HCT116 (cell line): ENCODE results near the gene PKD2L2. TPM values are rescaled to one million over a fixed set of nuclear protein-coding genes. Genes with fewer than 3 reads are reported as not detected.

ENCODE experiments used
- ATAC-seq: fragments of 200-7000 bp; cut with Tn5 transposase; 2 replicates; pipeline ENCODE4 v1.9.1; 2020; ENCODE audit warnings: mild to moderate bottlenecking, moderate library complexity
- BruUV-seq: library from RNA; stranded (reverse); fragments of 400-500 nt; replicated peaks from 2 replicates; lab custom pipeline; 2021; lab: Mats Ljungman, UMichigan
- CTCF ChIA-PET: fragments of 300-600 bp; sonication (Branson Sonifier 250); formaldehyde crosslinking; loops from one replicate; lab custom pipeline; 2021; ENCODE audit warnings: antibody characterized with exemption; lab: Charles Lee
- POLR2A ChIA-PET: fragments of 300-600, 350-600 bp; sonication (Branson Sonifier 250); formaldehyde crosslinking; loops from one replicate; lab custom pipeline; 2021; ENCODE audit warnings: antibody characterized with exemption; lab: Charles Lee
- RAD21 ChIA-PET, 2 experiments: fragments of 300-600 bp; sonication (Branson Sonifier 250); formaldehyde crosslinking; loops; one replicate each; lab custom pipeline; 2023; ENCODE audit warnings: low total read pairs in 2 of 2; ENCODE audit not compliant: uncharacterized antibody in 2 of 2, unreplicated experiment in 2 of 2, low non-redundant PET in 1 of 2; lab: Charles Lee
- DNase-seq: peaks from one replicate; pipeline ENCODE4 v3.0.0-alpha.2; 2010; ENCODE audit warnings: low read depth, low spot score
- H2AFZ ChIP-seq: fragments of 200-600 bp; shearing (Covaris generic), sonication (generic); 2 replicates; pipeline ENCODE4 v1.6.1; 2017; ENCODE audit warnings: low read depth, mixed run types, mixed read lengths, antibody characterized with exemption, low read length; ENCODE audit not compliant: poor library complexity, severe bottlenecking
- H3K27ac ChIP-seq: 2 replicates; pipeline ENCODE4 v1.5.1; 2012; ENCODE audit warnings: low read depth, low read length
- H3K27me3 ChIP-seq: fragments of 200-600 bp; sonication (generic); 2 replicates; pipeline ENCODE4 v1.6.1; 2016; ENCODE audit warnings: mixed run types, low read length, mixed read lengths; ENCODE audit not compliant: insufficient read depth
- H3K36me3 ChIP-seq, 2 experiments: fragments of 200-500 bp in 1 of 2; fragments of 200-600 bp in 1 of 2; sonication (Bioruptor generic) in 1 of 2; sonication (generic) in 1 of 2; 2 replicates each; pipeline versions ENCODE4 v1.5.1 to v1.6.1; 2014 to 2016; ENCODE audit warnings: low read length in 2 of 2, inconsistent platforms in 1 of 2, mixed read lengths in 1 of 2, mixed run types in 1 of 2; ENCODE audit not compliant: insufficient read depth in 2 of 2, control insufficient read depth in 1 of 2
- H3K4me1 ChIP-seq, 2 experiments: fragments of 200-600 bp in 1 of 2; sonication (generic) in 1 of 2; 2 replicates each; pipeline versions ENCODE4 v1.5.1 to v1.6.1; 2012 to 2017; ENCODE audit warnings: low read length in 2 of 2, inconsistent platforms in 1 of 2, mild to moderate bottlenecking in 1 of 2, mixed read lengths in 1 of 2, mixed run types in 1 of 2, moderate library complexity in 1 of 2; ENCODE audit not compliant: insufficient read depth in 2 of 2, control insufficient read depth in 1 of 2
- H3K4me2 ChIP-seq: fragments of 200-600 bp; sonication (generic); 2 replicates; pipeline ENCODE4 v1.6.1; 2017; ENCODE audit warnings: mixed run types, low read length, mixed read lengths
- H3K4me3 ChIP-seq, 2 experiments: fragments of 200-600 bp in 1 of 2; sonication (generic) in 1 of 2; replicated peaks in 1 of 2; 2 replicates each; pipeline ENCODE4 v1.5.1; 2011 to 2016; ENCODE audit warnings: low read length in 2 of 2, control low read depth in 1 of 2, low read depth in 1 of 2, mild to moderate bottlenecking in 1 of 2, mixed read lengths in 1 of 2, mixed run types in 1 of 2
- H3K79me2 ChIP-seq: fragments of 200-600 bp; sonication (generic); 2 replicates; pipeline ENCODE4 v1.6.1; 2017; ENCODE audit warnings: mild to moderate bottlenecking, mixed run types, low read length, moderate library complexity, mixed read lengths; ENCODE audit not compliant: insufficient read depth
- H3K9ac ChIP-seq: fragments of 200-600 bp; sonication (generic); 2 replicates; pipeline ENCODE4 v1.6.1; 2016; ENCODE audit warnings: low read length, mixed read lengths
- H3K9me2 ChIP-seq: fragments of 200-600 bp; sonication (generic), shearing (Covaris generic); 2 replicates; pipeline ENCODE4 v1.6.1; 2017; ENCODE audit warnings: mixed run types, mild to moderate bottlenecking, moderate library complexity; ENCODE audit not compliant: insufficient read depth
- H3K9me3 ChIP-seq, 2 experiments: fragments of 200-500 bp in 1 of 2; fragments of 200-600 bp in 1 of 2; sonication (Bioruptor generic) in 1 of 2; sonication (generic) in 1 of 2; 2 replicates each; pipeline ENCODE4 v1.6.1; 2014 to 2017; ENCODE audit warnings: low read length in 2 of 2, mixed read lengths in 2 of 2, inconsistent platforms in 1 of 2, low read depth in 1 of 2, mild to moderate bottlenecking in 1 of 2, mixed run types in 1 of 2, moderate library complexity in 1 of 2; ENCODE audit not compliant: control insufficient read depth in 1 of 2, insufficient read depth in 1 of 2
- H4K20me1 ChIP-seq: fragments of 200-600 bp; sonication (generic), shearing (Covaris generic); 2 replicates; pipeline ENCODE4 v1.6.1; 2017; ENCODE audit warnings: mixed run types, mild to moderate bottlenecking, moderate library complexity; ENCODE audit not compliant: insufficient read depth
- REST ChIP-seq: IDR thresholded peaks from 2 replicates; pipeline ENCODE4 v1.6.1; 2012; ENCODE audit warnings: low read depth
- SRF ChIP-seq: IDR thresholded peaks from 2 replicates; pipeline ENCODE4 v1.6.1; 2012; ENCODE audit warnings: low read depth
- TCF7L2 ChIP-seq: IDR thresholded peaks from 2 replicates; pipeline ENCODE4 v1.7.0; 2011; ENCODE audit warnings: borderline replicate concordance, inconsistent platforms; ENCODE audit not compliant: insufficient read depth, insufficient read length; ENCODE audit errors: extremely low read depth
- intact Hi-C: fragments of 100-400 bp; cut with micrococcal nuclease; formaldehyde crosslinking; loops from 2 replicates; pipeline ENCODE4 v1.10.0; 2022
- total RNA-seq: library from RNA; stranded (reverse); gene quantifications from one replicate; pipeline ENCODE4 v1.2.1, GENCODE V29; 2021; ENCODE audit not compliant: unreplicated experiment

PKD2L2 gene
- total RNA-seq, 1 experiment from 2014 or later, result not detected

GRCh38 chr5:137901011-137901817, 12.0 kb downstream of the PKD2L2 start:
- Histone ChIP-seq H2AFZ (no peak overlapping the region), H3K4me3 (no peak overlapping the region), H3K36me3 (no peaks in the 10 kb centered on the region), H3K27me3 (no peaks in the 10 kb centered on the region), H3K79me2 (no peaks in the 10 kb centered on the region), H4K20me1 (no peaks in the 10 kb centered on the region), H3K4me1 (no peaks in the 10 kb centered on the region), H3K9me3 (no peaks in the 10 kb centered on the region), H3K27ac (no peak overlapping the region), H3K4me2 (no peak overlapping the region), H3K9me2 (no peaks in the 10 kb centered on the region; the same call in none of the 2 replicates), H3K9ac (no peak overlapping the region)
- no TSS peak for BruUV-seq
- CTCF ChIA-PET, result no interaction called here
- RAD21 ChIA-PET, result no interaction called here
- intact Hi-C loops, result no loop called here
- ATAC-seq (no peak), DNase-seq (no peak)
- TF ChIP-seq REST (no peak), TCF7L2 (no peak), SRF (no peak)
- POLR2A ChIA-PET, result no interaction called here
